ENCODE data around the gene TFR2.

- no peak for TF ChIP-seq CTCF (IDR thresholded peaks at IDR 0.05)
- no peak for TF ChIP-seq POLR2A (IDR thresholded peaks at IDR 0.05)
Measured at GRCh38 chr7:100641463-100641859, at the start of gene TFR2.

Data from breast epithelium (tissue), 3 donors.